ENCODE data around the gene TNFRSF1B. TPM values are rescaled to one million over a fixed set of nuclear protein-coding genes. Genes with fewer than 3 reads are reported as not detected.

Gene TNFRSF1B
- total and polyA plus RNA-seq, 9 of the 15 experiments (the other 6 are each of a cell fraction or from before 2014, with no cell fraction given): 8.8 to 91.3 (median 36.0) TPM

- TF ChIP-seq, protein P1, sequence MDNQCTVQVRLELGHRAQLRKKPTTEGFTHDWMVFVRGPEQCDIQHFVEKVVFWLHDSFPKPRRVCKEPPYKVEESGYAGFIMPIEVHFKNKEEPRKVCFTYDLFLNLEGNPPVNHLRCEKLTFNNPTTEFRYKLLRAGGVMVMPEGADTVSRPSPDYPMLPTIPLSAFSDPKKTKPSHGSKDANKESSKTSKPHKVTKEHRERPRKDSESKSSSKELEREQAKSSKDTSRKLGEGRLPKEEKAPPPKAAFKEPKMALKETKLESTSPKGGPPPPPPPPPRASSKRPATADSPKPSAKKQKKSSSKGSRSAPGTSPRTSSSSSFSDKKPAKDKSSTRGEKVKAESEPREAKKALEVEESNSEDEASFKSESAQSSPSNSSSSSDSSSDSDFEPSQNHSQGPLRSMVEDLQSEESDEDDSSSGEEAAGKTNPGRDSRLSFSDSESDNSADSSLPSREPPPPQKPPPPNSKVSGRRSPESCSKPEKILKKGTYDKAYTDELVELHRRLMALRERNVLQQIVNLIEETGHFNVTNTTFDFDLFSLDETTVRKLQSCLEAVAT (IDR thresholded peaks at IDR 0.05): peak; percentile 21 to 81; a peak in 2 of 4 replicates
- peak; percentile 45; the same call in 1 of the 2 replicates for TF ChIP-seq L3MBTL2 (IDR thresholded peaks at IDR 0.05)
- peak; percentile 95 for TF ChIP-seq CC2D1A (IDR thresholded peaks at IDR 0.05)
- peak; percentile 55; the same call in 1 of the 2 replicates for TF ChIP-seq ZNF592 (IDR thresholded peaks at IDR 0.05)
- TF ChIP-seq, protein P2, sequence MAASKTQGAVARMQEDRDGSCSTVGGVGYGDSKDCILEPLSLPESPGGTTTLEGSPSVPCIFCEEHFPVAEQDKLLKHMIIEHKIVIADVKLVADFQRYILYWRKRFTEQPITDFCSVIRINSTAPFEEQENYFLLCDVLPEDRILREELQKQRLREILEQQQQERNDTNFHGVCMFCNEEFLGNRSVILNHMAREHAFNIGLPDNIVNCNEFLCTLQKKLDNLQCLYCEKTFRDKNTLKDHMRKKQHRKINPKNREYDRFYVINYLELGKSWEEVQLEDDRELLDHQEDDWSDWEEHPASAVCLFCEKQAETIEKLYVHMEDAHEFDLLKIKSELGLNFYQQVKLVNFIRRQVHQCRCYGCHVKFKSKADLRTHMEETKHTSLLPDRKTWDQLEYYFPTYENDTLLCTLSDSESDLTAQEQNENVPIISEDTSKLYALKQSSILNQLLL (CRISPR knock-in tag; IDR thresholded peaks at IDR 0.05; ENCODE audit: borderline replicate concordance): no peak
- TF ChIP-seq TGIF2 (CRISPR knock-in tag; IDR thresholded peaks at IDR 0.05): no peak
- no peak for TF ChIP-seq ZFP1 (CRISPR knock-in tag; IDR thresholded peaks at IDR 0.05)
- peak; percentile 47 for TF ChIP-seq SMAD1 (IDR thresholded peaks at IDR 0.05; ENCODE audit: low read depth, low read length, partially characterized antibody)
- TF ChIP-seq TEAD1 (CRISPR knock-in tag; IDR thresholded peaks at IDR 0.05): peak in 1 of 2 experiments; percentile 68; a peak in 1 of 4 replicates
- TF ChIP-seq DDX20 (tag; IDR thresholded peaks at IDR 0.05; ENCODE audit: low read depth): no peak
- peak; percentile 31; the same call in 1 of the 2 replicates for TF ChIP-seq ZNF384 (IDR thresholded peaks at IDR 0.05; ENCODE audit: low read depth, low read length)
Measured at GRCh38 chr1:12124693-12125421, 41.9 kb upstream of the TNFRSF1B start (continued).
